GM10266 (cell line): ENCODE measurements around the gene KRTAP1-5.

Experiments
- DNase-seq: peaks from one replicate; pipeline ENCODE4 v3.0.0; 2012; ENCODE audit errors: extremely low spot score
- TF ChIP-seq, protein P1 (sequence below): IDR thresholded peaks from 2 replicates; pipeline ENCODE4 v1.5.1; 2012; ENCODE audit warnings: mild to moderate bottlenecking, low read depth; ENCODE audit not compliant: control insufficient read depth, insufficient read depth; ENCODE audit errors: missing control alignments

KRTAP1-5 gene

GRCh38 chr17:40984226-40984625 is 42.8 kb downstream of the KRTAP1-5 start, which contains the start of gene KRT40:
Gene KRT40, minus strand, starts transcription at chr17:40984326. Its CDS starts 53 bp downstream, at chr17:40984273.
- TF ChIP-seq, protein P1, sequence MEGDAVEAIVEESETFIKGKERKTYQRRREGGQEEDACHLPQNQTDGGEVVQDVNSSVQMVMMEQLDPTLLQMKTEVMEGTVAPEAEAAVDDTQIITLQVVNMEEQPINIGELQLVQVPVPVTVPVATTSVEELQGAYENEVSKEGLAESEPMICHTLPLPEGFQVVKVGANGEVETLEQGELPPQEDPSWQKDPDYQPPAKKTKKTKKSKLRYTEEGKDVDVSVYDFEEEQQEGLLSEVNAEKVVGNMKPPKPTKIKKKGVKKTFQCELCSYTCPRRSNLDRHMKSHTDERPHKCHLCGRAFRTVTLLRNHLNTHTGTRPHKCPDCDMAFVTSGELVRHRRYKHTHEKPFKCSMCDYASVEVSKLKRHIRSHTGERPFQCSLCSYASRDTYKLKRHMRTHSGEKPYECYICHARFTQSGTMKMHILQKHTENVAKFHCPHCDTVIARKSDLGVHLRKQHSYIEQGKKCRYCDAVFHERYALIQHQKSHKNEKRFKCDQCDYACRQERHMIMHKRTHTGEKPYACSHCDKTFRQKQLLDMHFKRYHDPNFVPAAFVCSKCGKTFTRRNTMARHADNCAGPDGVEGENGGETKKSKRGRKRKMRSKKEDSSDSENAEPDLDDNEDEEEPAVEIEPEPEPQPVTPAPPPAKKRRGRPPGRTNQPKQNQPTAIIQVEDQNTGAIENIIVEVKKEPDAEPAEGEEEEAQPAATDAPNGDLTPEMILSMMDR, result no peak
- no peak for DNase-seq

- DNase-seq, result no peak
- TF ChIP-seq, protein P1, result no peak
Observed at GRCh38 chr17:40981115-40981514, 45.9 kb downstream of the KRTAP1-5 start.

DNA sequence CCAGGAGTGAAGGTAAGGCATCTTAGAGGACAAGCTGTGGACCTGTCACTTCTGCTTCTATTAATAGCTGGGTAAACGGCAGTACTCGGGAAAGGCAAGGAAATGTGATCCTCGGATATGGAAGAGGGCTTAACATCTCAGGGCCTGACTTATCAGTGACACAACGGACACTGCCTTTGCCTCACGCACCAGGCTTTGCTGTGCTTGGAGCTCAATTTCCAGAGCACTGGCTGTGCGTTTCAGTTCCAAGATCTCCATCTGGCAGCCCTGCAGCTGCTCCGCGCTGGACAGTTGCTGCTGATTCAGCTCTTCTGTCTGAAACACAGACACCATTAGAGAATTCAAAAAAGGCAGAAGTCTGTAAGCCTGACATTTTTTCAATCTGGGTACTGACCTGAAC is 46.4 kb downstream of the KRTAP1-5 start:
- no peak for DNase-seq
- TF ChIP-seq, protein P1, result no peak

GRCh38 chr17:40980117-40980516 is 46.9 kb downstream of the KRTAP1-5 start:
- TF ChIP-seq, protein P1, result no peak
- DNase-seq, result no peak

GRCh38 chr17:40978575-40979151 is 48.3 kb downstream of the KRTAP1-5 start:
- DNase-seq, result no peak
- TF ChIP-seq, protein P1, result no peak
